GM23338 (cell line): Measurements from ENCODE around the gene TMC1. TPM values are rescaled to one million over a fixed set of nuclear protein-coding genes. Genes with fewer than 3 reads are reported as not detected.
A peak's percentile ranks its signal among the peaks of the same experiment; 100 is the strongest.

Source experiments
- ATAC-seq: fragments of 200-7000 bp; cut with Tn5 transposase; 3 replicates; pipeline ENCODE4 v1.9.1; 2020
- DNase-seq: peaks from one replicate; pipeline ENCODE4 v3.0.0-alpha.2; 2015; ENCODE audit warnings: low spot score
- H2AFZ ChIP-seq: fragments of 200-600 bp; sonication (generic); 2 replicates; pipeline ENCODE4 v1.8.0; 2016; ENCODE audit warnings: antibody characterized with exemption, mild to moderate bottlenecking, moderate library complexity
- H3F3A ChIP-seq: fragments of 200-600 bp; sonication (generic); replicated peaks from 2 replicates; pipeline ENCODE4 v1.8.0; 2017; ENCODE audit warnings: antibody characterized with exemption, mixed run types, low read depth
- H3K27ac ChIP-seq: fragments of 200-600 bp; sonication (generic); 2 replicates; pipeline ENCODE4 v1.6.1; 2016; ENCODE audit warnings: low read depth
- H3K27me3 ChIP-seq: fragments of 200-600 bp; sonication (generic); 2 replicates; pipeline ENCODE4 v1.8.0; 2016; ENCODE audit warnings: mild to moderate bottlenecking, mixed run types, moderate library complexity; ENCODE audit not compliant: insufficient read depth
- H3K36me3 ChIP-seq: fragments of 200-600 bp; sonication (generic); 2 replicates; pipeline ENCODE4 v1.8.0; 2016; ENCODE audit warnings: mild to moderate bottlenecking; ENCODE audit not compliant: insufficient read depth
- H3K4me1 ChIP-seq: fragments of 200-600 bp; sonication (generic); 2 replicates; pipeline ENCODE4 v1.8.0; 2016; ENCODE audit warnings: mild to moderate bottlenecking, moderate library complexity; ENCODE audit not compliant: insufficient read depth
- H3K4me2 ChIP-seq: fragments of 200-600 bp; sonication (generic); 2 replicates; pipeline ENCODE4 v1.7.1; 2017; ENCODE audit warnings: mixed run types
- H3K4me3 ChIP-seq: fragments of 200-600 bp; sonication (generic); 2 replicates; pipeline ENCODE4 v1.6.1; 2016; ENCODE audit warnings: mixed run types
- H3K79me2 ChIP-seq: fragments of 200-600 bp; sonication (generic); replicated peaks from 2 replicates; pipeline ENCODE4 v1.8.0; 2017; ENCODE audit warnings: mild to moderate bottlenecking; ENCODE audit not compliant: insufficient read depth
- H3K9me2 ChIP-seq: fragments of 200-600 bp; sonication (generic); 2 replicates; pipeline ENCODE4 v1.8.0; 2017; ENCODE audit not compliant: insufficient read depth
- H4K20me1 ChIP-seq: fragments of 200-600 bp; sonication (generic); replicated peaks from 2 replicates; pipeline ENCODE4 v1.8.0; 2017; ENCODE audit warnings: mild to moderate bottlenecking; ENCODE audit not compliant: insufficient read depth
- H3K27ac Mint-ChIP-seq: 2 replicates; pipeline ENCODE4 v1.8.0; 2020; ENCODE audit warnings: inconsistent platforms, mild to moderate bottlenecking, moderate library complexity, mixed read lengths
- H3K27me3 Mint-ChIP-seq: 3 replicates; pipeline ENCODE4 v1.8.0; 2022; ENCODE audit warnings: low read depth, mild to moderate bottlenecking, moderate library complexity, mixed read lengths, inconsistent platforms; ENCODE audit not compliant: insufficient read depth, poor library complexity
- H3K36me3 Mint-ChIP-seq: 3 replicates; pipeline ENCODE4 v1.8.0; 2021; ENCODE audit warnings: low read depth, mild to moderate bottlenecking, inconsistent platforms, moderate library complexity, mixed read lengths
- H3K4me1 Mint-ChIP-seq: 3 replicates; pipeline ENCODE4 v1.8.0; 2020; ENCODE audit warnings: mild to moderate bottlenecking, inconsistent platforms, mixed read lengths
- H3K4me3 Mint-ChIP-seq: 3 replicates; pipeline ENCODE4 v1.8.0; 2021; ENCODE audit warnings: moderate library complexity, mild to moderate bottlenecking, inconsistent platforms, mixed read lengths
- H3K9me3 Mint-ChIP-seq: 3 replicates; pipeline ENCODE4 v1.8.0; 2020; ENCODE audit warnings: moderate library complexity, mild to moderate bottlenecking, inconsistent platforms, mixed read lengths
- CREB1 ChIP-seq: fragments of 250-450 bp; sonication (Bioruptor Pico); IDR thresholded peaks from 2 replicates; pipeline ENCODE4 v1.5.0; 2020; ENCODE audit warnings: low read depth, mild to moderate bottlenecking, moderate library complexity
- CTCF ChIP-seq, 2 experiments: fragments of 200-600 bp in 1 of 2; sonication (generic) in 1 of 2; conservative IDR thresholded peaks; 2 replicates each; pipeline versions ENCODE4 v1.5.1 to v1.6.1; 2016 to 2017; ENCODE audit warnings: antibody characterized with exemption in 2 of 2, low read depth in 2 of 2, mild to moderate bottlenecking in 2 of 2, moderate library complexity in 1 of 2
- EZH2 ChIP-seq: fragments of 200-600 bp; sonication (generic); IDR thresholded peaks from one replicate; pipeline ENCODE4 v1.8.0; 2017; ENCODE audit warnings: antibody characterized with exemption, mild to moderate bottlenecking, low read depth; ENCODE audit not compliant: unreplicated experiment
- EZH2phosphoT487 ChIP-seq: fragments of 200-600 bp; sonication (generic); IDR thresholded peaks from one replicate; pipeline ENCODE4 v1.8.1; 2018; ENCODE audit warnings: antibody characterized with exemption; ENCODE audit not compliant: unreplicated experiment
- REST ChIP-seq: IDR thresholded peaks from one replicate; pipeline ENCODE4 v1.6.1; 2018; ENCODE audit warnings: antibody characterized with exemption; ENCODE audit not compliant: unreplicated experiment
- STAT1 ChIP-seq: IDR thresholded peaks from one replicate; pipeline ENCODE4 v1.6.1; 2016; ENCODE audit warnings: antibody characterized with exemption; ENCODE audit not compliant: unreplicated experiment
- ZNF331 ChIP-seq: fragments of 250-450 bp; sonication (Bioruptor Pico); IDR thresholded peaks from 2 replicates; pipeline ENCODE4 v1.5.0; 2020; ENCODE audit warnings: low read depth, mild to moderate bottlenecking, moderate library complexity
- polyA plus RNA-seq: library from polyadenylated mRNA; unstranded; fragments of >200 nt; fragmentation: Nextera tagmentation; extraction: Ambion mirVana; gene quantifications from 2 replicates; pipeline ENCODE4 v1.2.1, GENCODE V29; 2016
- total RNA-seq: library from RNA; depleted of rRNA; stranded (reverse); fragments of >200 nt; shearing (Covaris generic); gene quantifications from 2 replicates; pipeline ENCODE4 v1.2.3, GENCODE V29; 2014
- TF ChIP-seq, protein P1 (sequence below): IDR thresholded peaks from 2 replicates; pipeline ENCODE4 v1.6.1; 2016; ENCODE audit warnings: antibody characterized with exemption

The TMC1 gene
- total and polyA plus RNA-seq, 2 experiments from 2014 or later: 0.61 to 1.2 TPM

GRCh38 chr9:72772661-72773060 lies 251.3 kb downstream of the TMC1 start:
- Histone ChIP-seq H3K4me3 (no peak overlapping the region), H3F3A (no peaks in the 10 kb centered on the region), H4K20me1 (no peaks in the 10 kb centered on the region), H3K4me2 (no peak overlapping the region), H3K27me3 (no peaks in the 10 kb centered on the region), H3K9me2 (peaks cover 11% of the 10 kb centered on the region), H2AFZ (no peak overlapping the region), H3K27ac (no peak overlapping the region), H3K36me3 (no peaks in the 10 kb centered on the region), H3K4me1 (no peaks in the 10 kb centered on the region), H3K79me2 (no peaks in the 10 kb centered on the region)
- Mint-ChIP-seq H3K4me3 (no peak overlapping the region), H3K36me3 (no peaks in the 10 kb centered on the region), H3K9me3 (no peaks in the 10 kb centered on the region), H3K27ac (0 out of 2 replicates have a peak overlapping the region, but pooled peaks have one; percentile 3), H3K4me1 (no peaks in the 10 kb centered on the region), H3K27me3 (no peaks in the 10 kb centered on the region)
- ATAC-seq (no peak), DNase-seq (no peak)
- no peak for TF ChIP-seq STAT1
- no peak for TF ChIP-seq CREB1
- no peak for TF ChIP-seq REST

GRCh38 chr9:72773570-72773969 lies 252.2 kb downstream of the TMC1 start:
- DNase-seq: no peak
- H3K27me3 ChIP-seq: no peaks in the 10 kb centered on the region
- Mint-ChIP-seq H3K27ac (peak overlapping the region; percentile 60; the same call in 1 of the 2 replicates), H3K9me3 (no peaks in the 10 kb centered on the region), H3K36me3 (no peaks in the 10 kb centered on the region), H3K4me3 (no peak overlapping the region), H3K4me1 (no peaks in the 10 kb centered on the region), H3K27me3 (no peaks in the 10 kb centered on the region)
- ATAC-seq: no peak
- H3K9me2 ChIP-seq: peaks cover 16% of the 10 kb centered on the region
- H3K4me3 ChIP-seq: no peak overlapping the region
- no peaks in the 10 kb centered on the region for H4K20me1 ChIP-seq
- no peak overlapping the region for H3K4me2 ChIP-seq
- H2AFZ ChIP-seq: no peak overlapping the region
- H3K27ac ChIP-seq: no peak overlapping the region
- no peaks in the 10 kb centered on the region for H3F3A ChIP-seq
- TF ChIP-seq, protein P1, sequence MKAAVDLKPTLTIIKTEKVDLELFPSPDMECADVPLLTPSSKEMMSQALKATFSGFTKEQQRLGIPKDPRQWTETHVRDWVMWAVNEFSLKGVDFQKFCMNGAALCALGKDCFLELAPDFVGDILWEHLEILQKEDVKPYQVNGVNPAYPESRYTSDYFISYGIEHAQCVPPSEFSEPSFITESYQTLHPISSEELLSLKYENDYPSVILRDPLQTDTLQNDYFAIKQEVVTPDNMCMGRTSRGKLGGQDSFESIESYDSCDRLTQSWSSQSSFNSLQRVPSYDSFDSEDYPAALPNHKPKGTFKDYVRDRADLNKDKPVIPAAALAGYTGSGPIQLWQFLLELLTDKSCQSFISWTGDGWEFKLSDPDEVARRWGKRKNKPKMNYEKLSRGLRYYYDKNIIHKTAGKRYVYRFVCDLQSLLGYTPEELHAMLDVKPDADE: no peak
- TF ChIP-seq ZNF331 (no peak), EZH2 (no peak), CTCF (conservative IDR thresholded peaks at IDR 0.05; ENCODE audit: low read depth in 2 of 2) (no peak), EZH2phosphoT487 (no peak)
- no peaks in the 10 kb centered on the region for H3K4me1 ChIP-seq
- H3K36me3 ChIP-seq: no peaks in the 10 kb centered on the region
- no peaks in the 10 kb centered on the region for H3K79me2 ChIP-seq
